Epithelial cell of esophagus (primary cell): Measurements from ENCODE around the gene APBA2.

Experiments used
- DNase-seq: peaks from one replicate; pipeline ENCODE4 v3.0.0; 2010; ENCODE audit warnings: low read depth
- H3K4me3 ChIP-seq: 2 replicates; pipeline ENCODE4 v1.5.1; 2011; ENCODE audit warnings: mild to moderate bottlenecking, low read length, control low read depth
- TF ChIP-seq, protein P1 (sequence below): IDR thresholded peaks from 2 replicates; pipeline ENCODE4 v1.5.1; 2011; ENCODE audit warnings: low read depth, mild to moderate bottlenecking, low read length, control low read depth, inconsistent platforms; ENCODE audit not compliant: insufficient read depth; ENCODE audit errors: missing control alignments

APBA2 gene

DNA sequence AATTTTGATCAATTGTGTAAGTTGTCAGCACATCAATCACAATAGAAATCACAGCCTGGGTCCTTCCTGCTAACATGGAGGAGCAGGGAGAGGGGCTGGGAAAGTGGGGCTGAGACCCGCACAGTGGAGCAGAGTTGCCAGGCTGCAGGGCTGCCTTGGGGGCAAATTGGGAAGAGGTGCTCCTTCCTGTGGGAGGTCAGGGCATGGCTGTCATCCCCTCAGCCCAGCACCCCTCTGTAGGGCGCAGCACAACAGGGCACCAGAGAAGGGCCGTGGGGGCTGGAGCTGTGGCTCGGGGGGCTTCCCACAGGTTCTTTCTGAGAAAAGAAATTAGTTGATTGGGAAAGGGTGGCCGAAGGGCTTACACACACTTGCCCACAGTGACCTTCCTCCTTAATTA lies 257.5 kb downstream of the APBA2 start:
- TF ChIP-seq, protein P1, sequence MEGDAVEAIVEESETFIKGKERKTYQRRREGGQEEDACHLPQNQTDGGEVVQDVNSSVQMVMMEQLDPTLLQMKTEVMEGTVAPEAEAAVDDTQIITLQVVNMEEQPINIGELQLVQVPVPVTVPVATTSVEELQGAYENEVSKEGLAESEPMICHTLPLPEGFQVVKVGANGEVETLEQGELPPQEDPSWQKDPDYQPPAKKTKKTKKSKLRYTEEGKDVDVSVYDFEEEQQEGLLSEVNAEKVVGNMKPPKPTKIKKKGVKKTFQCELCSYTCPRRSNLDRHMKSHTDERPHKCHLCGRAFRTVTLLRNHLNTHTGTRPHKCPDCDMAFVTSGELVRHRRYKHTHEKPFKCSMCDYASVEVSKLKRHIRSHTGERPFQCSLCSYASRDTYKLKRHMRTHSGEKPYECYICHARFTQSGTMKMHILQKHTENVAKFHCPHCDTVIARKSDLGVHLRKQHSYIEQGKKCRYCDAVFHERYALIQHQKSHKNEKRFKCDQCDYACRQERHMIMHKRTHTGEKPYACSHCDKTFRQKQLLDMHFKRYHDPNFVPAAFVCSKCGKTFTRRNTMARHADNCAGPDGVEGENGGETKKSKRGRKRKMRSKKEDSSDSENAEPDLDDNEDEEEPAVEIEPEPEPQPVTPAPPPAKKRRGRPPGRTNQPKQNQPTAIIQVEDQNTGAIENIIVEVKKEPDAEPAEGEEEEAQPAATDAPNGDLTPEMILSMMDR = no peak
- no peak overlapping the region for H3K4me3 ChIP-seq
- no peak for DNase-seq

DNA sequence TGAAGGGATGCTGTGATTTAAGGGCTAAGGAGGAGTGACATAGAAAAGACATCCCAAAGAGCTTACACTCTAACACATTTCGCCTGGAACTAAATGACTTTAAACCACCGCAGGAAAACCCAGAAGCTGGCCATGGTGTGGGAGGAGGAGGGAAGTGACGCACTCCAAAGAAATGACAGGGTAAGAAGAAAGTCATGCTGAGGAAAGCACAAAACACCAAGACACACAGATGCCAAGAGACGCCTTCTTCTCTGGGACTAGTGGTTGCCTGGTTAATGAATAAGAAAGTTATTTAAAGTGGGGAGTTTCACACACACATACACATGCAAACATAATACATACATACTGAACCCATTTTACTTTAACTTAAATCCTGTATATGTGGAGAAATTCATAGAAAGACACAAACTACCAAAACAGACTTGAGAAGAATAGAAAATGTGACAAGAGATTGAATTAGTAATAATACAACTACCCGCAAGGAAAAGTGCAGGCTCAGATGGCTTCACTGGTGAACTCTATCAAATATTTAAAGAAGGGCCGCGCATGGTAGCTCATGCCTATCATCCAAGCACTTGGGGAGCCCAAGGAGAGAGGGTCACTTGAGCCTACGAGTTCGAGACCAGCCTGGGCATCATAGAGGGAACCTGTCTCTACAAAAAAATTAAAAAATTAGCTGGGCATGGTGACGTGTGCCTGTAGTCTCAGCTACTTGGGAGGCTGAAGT lies 258.3 kb downstream of the APBA2 start:
- no peak overlapping the region for H3K4me3 ChIP-seq
- no peak for DNase-seq
- TF ChIP-seq, protein P1 = no peak

DNA sequence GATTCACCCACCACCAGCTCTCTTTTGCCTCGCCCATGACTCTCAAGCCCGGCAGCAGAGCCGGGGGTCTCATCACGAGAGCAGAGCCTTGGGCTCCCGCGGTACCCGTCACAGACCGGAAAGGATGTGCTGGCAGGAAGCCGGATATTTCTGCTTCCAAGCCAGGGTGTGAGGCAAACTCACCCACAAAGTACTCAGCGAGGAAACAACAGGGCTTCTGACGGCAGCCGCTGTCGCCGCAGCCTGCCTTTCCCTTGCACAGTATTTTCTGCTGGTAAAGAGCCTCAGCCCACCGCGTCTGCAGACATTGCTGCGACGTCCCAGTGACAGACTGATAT lies 263.9 kb downstream of the APBA2 start:
- no peak for DNase-seq
- H3K4me3 ChIP-seq = no peak overlapping the region
- TF ChIP-seq, protein P1 = no peak

DNA sequence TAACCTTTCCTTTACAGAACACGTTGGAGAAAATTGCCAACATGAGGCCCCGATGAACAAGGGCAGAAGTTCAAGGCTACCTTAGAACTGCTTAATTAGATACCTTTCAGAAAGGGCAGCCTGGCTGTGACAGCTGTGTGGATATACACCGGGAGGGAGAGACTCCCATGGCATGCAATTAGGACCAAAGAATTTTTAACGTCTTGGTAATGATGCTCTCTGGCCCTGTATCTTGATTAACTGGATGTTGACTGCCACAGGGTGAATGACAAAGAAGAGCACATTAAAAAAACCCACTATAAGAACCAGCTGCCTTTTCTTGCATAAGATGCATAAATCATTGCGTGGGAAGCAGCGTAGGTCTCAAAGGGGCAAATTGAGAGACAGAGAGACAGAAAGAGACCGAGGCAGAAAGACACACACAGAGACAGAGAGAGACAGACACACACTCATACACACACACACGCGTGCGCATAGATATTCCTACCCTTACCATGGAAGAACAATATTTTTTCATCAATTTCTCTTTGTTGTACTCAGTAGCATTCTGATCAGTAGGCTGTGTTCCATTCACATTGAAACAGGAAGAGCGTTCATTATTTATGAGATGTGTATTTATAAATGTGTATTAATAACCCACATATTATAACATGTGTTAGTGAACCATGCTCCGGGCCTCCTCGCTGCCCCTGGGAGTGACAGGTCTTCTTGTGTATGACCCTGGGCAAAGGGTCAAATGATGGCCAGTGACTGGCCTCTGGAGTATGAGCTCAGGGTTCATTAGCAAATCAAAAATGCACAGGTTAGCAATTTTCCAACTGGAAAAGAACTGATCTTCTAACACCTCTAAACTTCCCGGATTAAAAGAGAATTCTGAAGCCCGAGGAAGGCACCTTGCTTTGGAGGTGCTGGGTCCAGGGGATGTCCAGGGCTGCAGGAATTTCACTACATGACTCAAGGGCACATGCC lies 265.0 kb downstream of the APBA2 start:
- DNase-seq = no peak
- TF ChIP-seq, protein P1 = no peak

DNA sequence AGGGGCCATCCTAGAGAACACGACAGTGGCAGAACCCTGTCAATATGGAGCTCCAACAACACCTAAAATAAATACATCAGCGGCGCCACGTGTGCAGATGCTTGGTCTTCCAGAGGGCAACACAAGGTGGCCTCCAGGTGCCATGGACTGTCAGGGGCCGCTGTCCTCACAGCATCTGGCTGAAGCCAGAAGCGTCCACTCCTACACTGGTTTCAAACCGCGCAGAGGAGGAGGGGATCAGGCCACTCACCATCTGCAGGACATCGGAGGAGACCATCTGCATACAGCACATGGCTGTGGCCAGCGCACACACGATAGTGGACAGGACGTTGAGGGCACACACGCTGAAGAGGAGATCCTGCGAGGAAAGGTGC lies 265.7 kb downstream of the APBA2 start:
- DNase-seq = no peak
- no peak overlapping the region for H3K4me3 ChIP-seq

More for the DNA sequence above, 265.0 kb downstream of the APBA2 start:
- H3K4me3 ChIP-seq = no peak overlapping the region

DNA sequence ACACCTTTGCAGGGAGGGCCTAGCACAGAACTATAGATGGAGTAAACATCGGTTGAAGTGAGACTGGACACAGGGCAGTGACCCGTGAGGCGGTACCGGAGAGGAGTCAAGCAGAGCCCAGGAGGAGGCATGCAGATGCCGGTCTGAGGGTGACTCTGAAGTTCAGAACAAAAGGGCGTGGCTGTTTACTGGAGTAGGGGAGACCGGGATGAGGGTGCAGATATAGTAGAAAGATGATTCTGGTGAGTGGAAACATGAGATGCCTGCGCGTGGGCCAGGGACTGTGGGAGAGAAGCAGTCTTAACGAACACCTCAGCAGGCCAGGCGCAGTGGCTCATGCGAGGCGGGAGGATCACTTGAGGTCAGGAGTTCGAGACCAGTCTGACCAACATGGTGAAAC lies 270.7 kb downstream of the APBA2 start:
- no peak for DNase-seq
- no peak overlapping the region for H3K4me3 ChIP-seq
- TF ChIP-seq, protein P1 = no peak

More for the DNA sequence above, 265.7 kb downstream of the APBA2 start:
- TF ChIP-seq, protein P1 = no peak
